DMS53 treated with DMSO at 0.1 percent for 48 hours (cell line): Measurements from ENCODE around the gene FBXL17.

Source experiments
- DNase-seq: peaks from one replicate; lab custom pipeline; 2025; ENCODE audit not compliant: unreplicated experiment; lab: John Stamatoyannopoulos, UW

Gene FBXL17

DNA sequence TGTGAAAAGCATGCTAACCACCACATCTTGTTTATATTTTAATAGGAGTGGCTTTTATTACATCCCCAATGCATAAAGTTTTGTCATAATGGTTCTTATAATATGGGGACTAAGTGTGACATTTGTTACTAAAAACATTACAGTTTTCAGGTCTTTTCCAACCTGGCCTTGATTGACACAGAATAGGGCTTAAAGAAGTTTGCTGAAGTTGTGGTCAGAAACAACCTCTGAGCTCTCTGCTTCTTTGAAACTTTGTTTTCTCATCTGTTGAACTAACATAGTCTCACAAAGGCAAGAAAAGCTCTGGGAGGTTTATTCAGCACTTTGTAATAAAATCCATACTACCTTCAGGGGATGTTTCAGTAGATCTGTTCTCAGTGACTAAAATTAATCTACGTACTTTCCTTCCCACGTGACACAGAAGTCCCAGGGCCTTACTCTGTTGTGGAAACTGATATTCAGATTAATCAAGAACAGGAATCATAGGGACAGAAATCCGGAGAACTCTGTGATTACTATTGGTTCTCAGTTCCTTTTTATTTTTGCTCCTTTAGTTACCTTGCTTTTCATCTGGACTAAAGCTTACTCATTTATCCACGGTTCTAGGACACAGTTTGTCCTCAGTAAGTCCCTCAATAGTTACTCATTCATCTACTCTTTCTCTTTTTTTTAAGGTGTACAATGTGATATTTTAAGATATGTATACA, 422.2 kb downstream of the FBXL17 start:
- no peak for DNase-seq

DNA sequence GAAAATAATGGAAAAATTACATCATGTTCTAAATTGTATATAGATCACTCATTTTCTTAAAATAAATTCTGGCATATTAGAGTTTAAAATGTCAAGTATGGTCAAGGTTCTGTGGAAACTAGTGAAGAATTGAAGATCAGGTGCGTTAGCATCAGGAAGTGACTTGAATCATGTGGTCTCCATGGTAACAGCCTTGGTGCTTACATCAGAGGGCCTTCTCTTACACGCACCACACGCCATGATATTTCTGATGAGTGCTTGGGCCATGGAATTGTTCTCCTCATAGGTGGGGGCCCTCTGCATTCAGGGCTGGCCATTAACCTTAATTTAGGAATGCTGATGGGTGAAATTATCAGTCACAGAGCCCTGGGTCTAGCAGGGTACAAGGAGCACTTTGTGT, 423.0 kb downstream of the FBXL17 start:
- DNase-seq: no peak

DNA sequence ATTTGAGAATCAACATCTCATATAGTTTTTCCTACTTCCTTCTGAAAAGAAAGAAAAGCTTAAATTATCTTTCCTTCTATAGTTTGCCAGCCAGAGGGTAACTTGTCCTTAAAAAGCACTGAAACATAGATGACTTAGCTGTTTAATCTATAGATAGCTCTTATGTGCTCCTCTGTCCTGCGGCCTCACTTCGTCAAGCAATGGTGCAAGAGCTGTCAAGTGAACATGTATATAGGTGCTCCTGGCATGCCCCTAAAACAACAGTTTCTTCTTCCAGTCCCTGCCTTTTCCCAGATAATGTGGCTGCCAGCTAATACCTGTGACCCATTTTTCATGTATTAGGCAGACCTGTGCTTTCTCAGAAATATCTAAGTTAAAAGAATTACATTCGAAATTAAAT, 423.5 kb downstream of the FBXL17 start:
- DNase-seq: no peak

DNA sequence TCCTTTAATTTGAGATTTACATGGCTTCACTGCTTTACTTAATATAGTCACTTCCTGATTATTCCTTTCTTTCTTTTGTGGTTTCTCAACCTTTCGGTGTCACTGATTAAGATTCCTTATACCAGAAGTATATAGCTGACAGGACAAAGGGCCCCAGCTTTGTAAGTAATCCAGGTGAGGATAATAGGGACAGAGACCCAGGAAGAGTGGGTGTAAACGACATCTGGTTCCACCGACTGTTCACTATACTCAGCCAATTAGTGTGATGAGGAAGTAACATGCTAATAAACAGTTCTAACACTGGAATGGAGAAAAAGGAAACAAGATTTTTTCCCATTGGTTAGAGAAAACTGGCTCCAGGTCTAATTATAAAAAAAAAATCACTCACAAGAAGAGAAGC, 424.8 kb downstream of the FBXL17 start:
- no peak for DNase-seq

DNA sequence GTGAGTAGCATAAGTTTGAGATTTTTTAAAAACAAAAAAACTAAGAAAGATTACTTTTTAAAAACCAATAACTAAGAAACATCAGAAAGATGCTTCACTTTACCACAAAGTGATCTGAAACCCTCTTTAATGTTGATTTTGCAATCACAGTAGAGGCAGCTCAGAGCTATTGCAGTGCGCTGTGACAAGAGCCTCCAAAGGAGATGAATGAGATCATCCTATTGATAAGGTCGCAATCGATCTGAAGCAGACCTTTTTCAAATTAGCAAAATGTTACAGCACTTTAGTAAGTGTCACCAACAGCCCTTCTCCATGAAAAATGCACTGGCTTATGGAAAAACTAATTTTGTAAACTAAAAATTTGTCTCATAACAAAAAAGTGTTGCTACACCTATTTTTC, 426.6 kb downstream of the FBXL17 start:
- no peak for DNase-seq

DNA sequence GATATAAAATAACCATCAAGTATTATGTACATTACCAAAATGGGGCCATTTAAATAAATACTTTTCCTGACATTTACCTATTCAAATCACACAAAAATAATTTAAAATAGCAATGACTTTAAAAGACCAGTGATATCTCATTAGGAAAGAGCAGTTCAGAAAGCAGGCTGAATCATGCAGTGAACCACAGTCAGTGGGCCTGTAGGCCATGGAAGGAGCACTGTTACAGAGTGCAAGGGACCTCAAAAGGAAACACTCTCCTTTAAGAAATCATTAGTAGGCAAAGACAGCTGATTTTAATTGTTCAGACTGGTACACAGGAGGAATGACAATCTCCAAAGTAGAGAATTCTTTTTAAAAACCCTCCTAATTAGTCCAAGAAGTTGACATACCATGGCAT, 427.6 kb downstream of the FBXL17 start:
- DNase-seq: no peak

DNA sequence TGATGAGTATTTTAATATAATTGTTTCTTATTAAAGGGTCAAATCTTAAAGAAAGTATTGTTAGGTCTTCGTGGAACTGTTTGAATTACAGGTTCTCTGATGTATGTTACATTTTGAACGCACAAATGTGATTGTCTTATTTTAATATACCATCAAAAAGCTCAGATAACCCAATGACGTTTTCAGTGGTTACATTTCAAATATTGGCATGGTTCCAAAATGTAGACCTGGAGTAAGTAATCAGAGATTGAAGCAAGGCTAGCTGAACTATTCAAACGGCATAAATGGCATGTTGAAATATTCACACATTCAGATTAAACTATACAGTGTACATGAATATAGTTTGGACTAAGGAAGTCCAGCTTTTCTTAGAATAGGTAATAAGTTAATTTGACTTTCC, 429.4 kb downstream of the FBXL17 start:
- no peak for DNase-seq

DNA sequence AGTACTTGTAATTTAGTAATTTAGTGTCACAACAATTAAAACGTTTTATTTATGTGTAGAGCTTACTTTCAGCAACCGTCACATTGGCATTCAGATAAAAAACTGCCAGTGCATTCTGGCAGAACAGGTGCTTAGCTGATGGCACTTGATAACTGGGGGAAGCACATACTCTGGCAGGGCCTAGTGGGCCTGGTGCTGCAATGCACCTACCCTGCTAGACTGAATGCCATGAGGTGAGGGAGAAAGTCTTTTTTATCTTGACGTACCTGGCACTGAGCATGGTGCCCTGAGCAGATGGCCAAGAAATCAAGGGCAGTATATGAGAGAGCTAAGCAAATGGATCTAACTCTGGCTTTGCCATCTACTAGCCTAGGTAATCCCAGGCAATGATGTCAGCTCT, 430.6 kb downstream of the FBXL17 start:
- DNase-seq: no peak

DNA sequence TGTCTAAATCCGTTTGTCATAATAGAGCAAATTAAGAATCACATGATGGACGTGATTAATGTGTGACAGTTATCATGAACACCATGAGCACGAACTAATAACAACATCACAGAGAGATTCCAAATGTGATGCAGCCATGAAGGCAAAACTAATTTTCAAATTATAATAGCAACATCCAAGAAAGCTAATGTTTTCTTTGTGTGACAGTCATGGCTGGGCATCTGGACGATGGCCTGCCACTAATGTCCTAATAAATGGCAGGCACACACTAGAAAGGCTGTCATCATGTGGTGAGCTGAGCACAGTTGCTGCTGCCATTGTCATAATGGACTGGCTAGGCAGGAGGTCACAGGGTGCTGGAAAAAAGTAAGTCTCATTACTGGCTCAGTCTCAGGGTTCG, 431.1 kb downstream of the FBXL17 start:
- DNase-seq: no peak

DNA sequence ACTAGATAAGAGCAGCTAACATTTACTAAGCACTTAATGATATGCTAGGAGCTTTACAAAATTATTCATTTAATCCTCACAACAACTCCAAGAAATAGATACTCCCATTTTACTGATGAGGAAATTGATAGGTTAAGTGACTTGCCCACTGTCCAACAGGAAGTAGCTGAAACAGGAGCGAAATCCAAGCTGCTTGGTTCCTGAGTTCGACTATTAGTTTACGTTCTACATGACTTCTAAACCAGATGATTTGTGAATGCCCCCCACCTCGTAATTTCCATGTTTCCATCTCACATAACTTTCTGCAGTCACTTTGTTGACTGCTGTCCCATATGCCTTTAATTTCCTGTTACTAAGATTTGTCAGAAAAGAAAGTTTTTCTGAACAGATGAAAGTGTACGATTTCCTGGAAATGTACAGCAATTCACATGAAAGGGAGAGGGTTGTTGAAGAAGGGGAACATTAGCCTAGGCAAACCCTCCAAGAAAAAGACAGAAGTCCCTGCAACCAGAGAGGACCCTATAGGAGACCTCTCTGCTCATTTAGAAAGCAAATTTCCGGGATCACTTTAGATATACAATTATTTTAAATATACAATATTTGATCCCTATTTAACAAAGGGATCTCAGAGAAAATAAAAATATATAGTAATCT, 432.1 kb downstream of the FBXL17 start:
- DNase-seq: no peak

DNA sequence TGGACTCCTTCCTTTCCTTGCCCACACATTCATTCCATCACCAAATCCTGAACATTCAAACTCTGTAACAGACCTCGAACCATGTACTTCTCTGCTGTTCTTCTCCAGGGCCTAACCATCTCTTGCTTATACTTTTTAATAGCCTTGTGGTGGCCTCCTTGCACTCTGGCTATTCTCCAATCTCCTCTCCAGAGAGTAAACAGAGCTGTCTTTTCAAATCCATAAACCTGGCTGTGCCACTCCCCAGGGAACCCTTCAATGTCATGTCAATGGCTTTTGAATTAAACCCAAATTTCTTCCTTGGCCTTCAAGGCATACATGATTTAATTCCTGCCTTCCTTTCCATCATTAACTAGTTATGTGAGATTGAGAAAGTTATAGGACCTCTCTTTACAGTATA, 433.5 kb downstream of the FBXL17 start:
- DNase-seq: no peak

DNA sequence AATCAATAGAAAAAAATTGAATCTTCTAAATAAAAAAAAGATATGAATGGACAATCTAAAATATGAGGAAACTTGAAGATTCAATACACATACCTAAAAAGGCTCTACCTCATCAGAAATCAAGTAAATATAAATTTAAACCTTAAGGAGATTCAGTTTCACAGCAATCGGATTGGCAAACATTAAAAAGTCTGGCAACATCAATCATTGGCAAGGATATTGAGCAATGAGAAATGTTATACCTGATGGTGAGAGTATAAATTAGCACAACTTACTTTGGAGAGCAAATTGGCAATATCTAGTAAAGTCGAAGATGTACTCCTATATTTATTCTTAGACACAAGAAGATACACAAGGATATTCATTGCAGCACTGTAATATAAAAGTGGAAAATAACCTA, 436.8 kb downstream of the FBXL17 start:
- no peak for DNase-seq

DNA sequence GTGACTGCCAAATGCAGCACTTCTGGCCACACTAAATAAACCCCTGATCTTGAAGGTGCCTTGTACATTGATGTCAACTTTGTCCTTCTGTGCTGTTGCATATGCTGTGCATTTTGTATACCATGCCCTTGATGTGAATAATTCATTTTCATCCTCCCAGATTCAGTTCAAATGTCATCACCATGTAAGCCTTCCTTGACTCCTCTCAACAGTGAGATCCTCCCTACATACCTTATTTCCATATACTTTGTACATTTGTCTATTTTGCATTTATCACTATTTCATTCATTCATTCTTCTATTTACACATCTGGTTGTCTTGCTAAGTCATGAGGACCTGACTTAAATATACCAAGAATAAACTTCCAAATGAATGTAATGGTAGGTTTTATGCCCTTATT, 438.0 kb downstream of the FBXL17 start:
- DNase-seq: no peak

DNA sequence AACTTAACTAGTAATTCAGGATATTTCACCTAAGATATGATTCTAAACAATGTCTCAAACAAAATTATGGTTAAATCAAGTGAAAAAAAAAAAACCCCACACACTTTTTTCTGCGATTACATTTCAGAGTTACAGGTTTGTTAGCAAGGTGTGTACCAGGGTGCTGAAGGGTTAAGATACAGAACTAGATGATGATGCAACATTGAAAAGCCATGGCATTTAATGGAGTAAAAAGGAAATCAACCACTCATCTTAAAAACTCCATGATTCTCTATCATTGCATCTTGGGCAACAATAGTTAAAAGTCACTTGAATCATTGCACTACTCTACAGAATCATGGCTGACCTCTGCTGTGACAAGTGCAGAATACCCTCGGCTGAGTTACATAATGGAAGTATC, 440.9 kb downstream of the FBXL17 start:
- no peak for DNase-seq

DNA sequence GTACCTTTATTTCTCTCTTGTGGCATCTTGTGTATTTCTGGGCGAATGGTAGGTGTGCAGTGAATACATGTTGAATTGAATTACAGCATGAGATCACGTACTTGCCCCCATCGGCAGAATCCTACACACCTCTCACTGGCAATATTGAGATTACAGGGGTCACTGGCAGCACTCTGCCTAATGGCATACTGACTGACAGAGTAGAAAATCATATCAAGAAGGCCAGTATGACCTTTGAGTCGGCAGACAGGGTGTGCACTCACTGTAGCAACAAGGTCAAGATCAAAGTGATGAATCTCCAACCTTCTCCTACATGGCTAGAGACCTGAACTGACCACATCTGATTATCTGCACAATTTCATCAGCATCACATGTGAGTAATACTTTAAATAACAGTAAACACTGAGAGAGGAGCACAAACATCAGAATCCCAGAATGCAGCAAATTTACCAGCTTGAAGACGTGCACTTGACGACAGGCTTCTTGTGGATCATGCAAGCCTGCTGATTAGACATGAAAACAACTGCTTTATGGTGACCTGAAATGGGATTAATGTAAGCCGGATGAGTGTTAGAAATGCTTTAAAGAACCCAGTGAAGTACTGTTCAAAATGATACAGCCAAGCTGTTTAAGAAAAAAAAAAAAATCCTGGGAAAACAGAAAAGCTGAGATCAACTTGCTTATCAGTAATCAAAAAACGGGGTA, 444.1 kb downstream of the FBXL17 start:
- DNase-seq: no peak

DNA sequence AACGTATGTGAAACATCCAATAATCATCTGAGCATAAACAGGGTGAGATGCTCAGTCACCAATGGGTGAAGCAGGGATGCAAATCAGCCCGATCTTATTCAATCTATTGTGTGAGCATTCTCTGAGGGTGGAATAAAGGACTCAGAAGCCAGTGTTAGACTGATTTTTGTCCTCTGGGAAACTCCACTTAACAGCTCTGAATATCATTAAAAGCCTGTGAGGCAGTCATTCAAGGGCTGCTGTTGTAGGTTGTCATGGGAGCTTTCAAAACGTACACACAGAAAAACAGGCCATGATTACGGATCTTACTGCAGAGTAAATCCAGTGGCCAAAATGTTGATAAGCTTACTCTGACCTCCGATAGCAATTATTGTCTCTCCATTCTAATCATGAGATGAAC, 444.7 kb downstream of the FBXL17 start:
- DNase-seq: no peak

DNA sequence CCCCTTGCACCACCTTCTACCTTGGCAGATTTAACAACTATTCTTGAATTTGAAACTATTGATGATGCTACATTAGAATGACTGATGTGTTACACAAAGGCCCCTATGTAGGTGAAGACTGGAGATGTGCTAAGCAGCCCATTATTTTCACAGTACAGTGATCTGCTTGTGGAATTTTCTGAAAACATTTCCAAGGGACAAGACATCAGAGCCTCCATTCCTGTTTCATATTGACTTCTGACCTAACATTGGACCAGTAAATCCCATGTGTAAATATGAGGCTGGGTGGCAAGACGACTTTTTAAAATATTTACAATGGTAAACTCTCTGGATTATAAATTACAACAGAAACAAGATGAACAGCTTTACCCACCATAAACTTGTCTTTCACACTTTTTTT, 445.4 kb downstream of the FBXL17 start:
- no peak for DNase-seq

DNA sequence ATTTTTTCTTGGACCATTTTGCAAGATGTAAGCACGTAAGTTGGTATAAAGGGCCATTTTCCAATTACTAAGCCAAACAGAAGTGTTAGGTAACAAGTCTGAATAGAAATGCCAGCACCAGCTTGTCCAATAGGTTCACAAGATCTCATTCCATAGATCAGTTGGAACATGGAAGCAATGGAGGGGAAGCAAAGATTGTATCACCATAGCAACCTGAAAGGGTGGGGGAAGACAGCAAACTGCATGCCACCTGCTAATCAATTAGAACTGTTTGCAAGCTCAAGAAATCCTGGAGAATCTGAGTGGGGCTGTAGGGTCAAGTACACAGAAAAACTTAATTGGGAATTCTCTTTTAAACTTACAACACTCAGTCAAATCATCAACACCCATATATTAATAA, 446.3 kb downstream of the FBXL17 start:
- DNase-seq: no peak

DNA sequence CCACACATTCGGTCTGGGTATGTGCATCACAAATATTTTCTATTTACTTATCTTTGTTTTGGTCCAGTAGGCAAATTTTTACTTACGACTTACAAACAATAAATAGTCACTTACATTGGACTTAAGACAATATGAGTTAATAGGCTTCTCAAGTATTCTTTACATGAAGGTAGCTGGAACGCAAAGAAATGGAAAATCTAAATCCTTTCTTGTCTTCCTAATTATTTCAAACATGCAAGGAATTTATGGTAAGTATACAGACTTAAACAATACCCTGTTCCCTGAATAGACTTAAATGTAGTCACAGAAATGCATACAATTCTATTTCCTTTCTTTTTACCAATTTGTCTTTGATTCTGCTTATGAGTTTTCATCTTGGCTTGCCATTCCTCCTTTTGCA, 448.6 kb downstream of the FBXL17 start:
- no peak for DNase-seq

DNA sequence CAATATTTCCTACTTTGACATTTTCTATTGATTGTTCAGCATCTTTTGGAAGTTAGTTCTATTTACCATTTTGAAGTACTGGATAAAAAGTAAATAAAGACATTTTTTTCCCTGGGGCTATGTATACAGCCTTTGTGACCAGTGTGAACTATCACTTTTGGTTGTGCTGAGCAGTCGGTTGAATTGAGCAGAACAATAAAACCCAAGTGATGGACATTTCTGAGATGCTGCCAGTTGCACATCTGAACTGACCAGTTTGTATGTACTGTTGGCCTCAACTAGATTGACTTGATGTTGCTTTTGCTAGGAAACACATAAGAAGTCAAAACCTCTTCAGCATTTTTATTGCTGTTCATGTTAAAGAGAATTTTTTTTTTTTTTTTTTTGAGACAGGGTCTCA, 451.0 kb downstream of the FBXL17 start:
- DNase-seq: no peak

DNA sequence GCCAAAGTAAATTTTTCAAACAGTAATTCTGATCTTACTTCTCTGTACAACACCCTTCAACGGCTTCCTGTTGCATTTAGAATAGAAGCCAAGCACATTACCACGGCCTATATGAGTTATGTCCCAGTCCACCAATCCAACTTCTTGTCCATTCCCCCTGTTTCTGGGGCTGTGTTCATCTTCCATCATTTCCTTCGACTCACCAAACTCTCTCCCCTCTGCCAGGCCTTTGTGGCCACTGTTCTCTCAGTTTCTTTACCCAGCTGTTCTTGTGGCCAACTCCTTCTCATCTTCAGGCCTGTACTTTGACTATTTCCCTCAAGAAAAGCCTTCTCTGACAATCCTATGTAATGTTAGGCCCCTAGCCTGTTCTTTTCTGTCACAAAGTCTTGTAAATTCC, 451.8 kb downstream of the FBXL17 start:
- no peak for DNase-seq

DNA sequence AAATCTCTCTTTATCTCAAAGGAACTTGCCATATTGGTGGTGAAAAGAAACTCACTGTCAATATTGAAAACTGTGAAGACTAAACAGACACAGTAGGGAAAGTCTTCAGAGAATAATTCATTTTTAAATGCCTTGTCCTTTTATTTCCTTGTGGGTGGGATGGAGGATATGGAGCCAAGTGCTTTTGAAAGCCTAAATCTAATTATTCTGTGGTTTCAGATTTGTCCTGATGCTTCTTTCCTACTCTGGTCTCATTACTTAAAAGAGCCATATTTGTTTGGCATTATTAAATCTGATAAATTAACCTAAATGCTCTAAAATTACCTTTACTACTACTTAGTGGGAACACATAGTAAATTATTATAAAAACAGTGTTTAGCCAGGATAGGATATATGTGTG, 452.8 kb downstream of the FBXL17 start:
- no peak for DNase-seq

DNA sequence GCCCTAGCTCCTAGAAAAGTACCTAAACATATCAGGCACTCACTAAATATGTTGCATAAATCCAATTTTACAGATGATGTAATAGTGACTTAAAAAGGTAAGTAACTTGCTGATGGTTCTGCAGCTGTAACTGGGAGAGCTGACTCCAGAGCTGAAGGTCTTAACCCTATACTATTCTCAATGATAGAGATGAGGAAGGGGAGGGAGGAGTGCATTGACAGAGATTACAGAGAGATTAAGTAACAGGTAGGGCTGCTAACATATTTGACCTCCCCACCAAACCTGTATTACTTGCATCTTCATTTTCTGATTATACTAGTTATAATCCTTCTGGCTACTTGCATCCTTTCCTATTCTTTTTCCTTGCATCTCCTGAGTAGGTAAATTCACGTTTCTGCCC, 455.8 kb downstream of the FBXL17 start:
- no peak for DNase-seq
